ENCODE data around the gene POLR3H. TPM values are rescaled to one million over a fixed set of nuclear protein-coding genes. Genes with fewer than 3 reads are reported as not detected.
A peak's percentile ranks its signal among the peaks of the same experiment; 100 is the strongest.

The POLR3H gene
- total RNA-seq, 1 donor from 2014 or later: 15.2 TPM

DNA sequence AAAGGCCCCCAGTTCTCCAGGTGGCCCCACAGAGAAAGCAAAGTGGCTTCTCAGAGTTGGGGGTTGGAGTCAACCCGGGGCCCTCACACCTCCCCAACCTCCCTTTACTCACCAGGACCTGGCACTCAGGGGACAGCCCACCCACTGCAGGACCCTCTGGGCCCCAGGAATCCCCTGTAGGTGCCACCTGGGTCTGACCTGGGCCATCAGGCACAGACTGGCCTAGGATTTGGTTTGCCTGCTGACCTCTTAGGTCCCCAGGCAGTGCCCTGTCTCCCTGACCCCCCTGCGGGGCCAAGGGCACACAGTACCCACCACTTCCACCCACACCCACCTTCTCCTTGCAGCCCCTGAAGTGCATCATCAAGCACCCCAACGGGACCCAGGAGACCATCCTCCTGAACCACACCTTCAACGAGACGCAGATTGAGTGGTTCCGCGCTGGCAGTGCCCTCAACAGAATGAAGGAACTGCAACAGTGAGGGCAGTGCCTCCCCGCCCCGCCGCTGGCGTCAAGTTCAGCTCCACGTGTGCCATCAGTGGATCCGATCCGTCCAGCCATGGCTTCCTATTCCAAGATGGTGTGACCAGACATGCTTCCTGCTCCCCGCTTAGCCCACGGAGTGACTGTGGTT, 16.0 kb downstream of the POLR3H start:
- Mint-ChIP-seq H3K4me1 (no peaks in the 10 kb centered on the region), H3K9me3 (no peaks in the 10 kb centered on the region), H3K36me3 (peaks cover 16% of the 10 kb centered on the region), H3K27ac (no peak overlapping the region), H3K27me3 (ENCODE audit: insufficient read depth, low read depth) (peaks cover 4% of the 10 kb centered on the region), H3K4me3 (no peak overlapping the region)
- no peaks in the 10 kb centered on the region for H3K4me1 ChIP-seq
- DNase-seq (ENCODE audit: low spot score): no peak
- H3F3A ChIP-seq (ENCODE audit: low read depth): peaks cover 14% of the 10 kb centered on the region
- no peaks in the 10 kb centered on the region for H3K27me3 ChIP-seq
- peaks cover 12% of the 10 kb centered on the region for H4K20me1 ChIP-seq (ENCODE audit: low read depth)
- no peak for TF ChIP-seq EZH2 (IDR thresholded peaks at IDR 0.05)
- no peak overlapping the region for H3K4me2 ChIP-seq
- H3K79me2 ChIP-seq (ENCODE audit: low read depth): peaks cover 9% of the 10 kb centered on the region
- no peaks in the 10 kb centered on the region for H3K9me3 ChIP-seq (ENCODE audit: low read depth)
- H3K4me3 ChIP-seq: no peak overlapping the region
- no peak overlapping the region for H3K9ac ChIP-seq
- no peaks in the 10 kb centered on the region for H3K36me3 ChIP-seq
- H3K27ac ChIP-seq: no peak overlapping the region
- no peak overlapping the region for H2AFZ ChIP-seq (replicated peaks)

DNA sequence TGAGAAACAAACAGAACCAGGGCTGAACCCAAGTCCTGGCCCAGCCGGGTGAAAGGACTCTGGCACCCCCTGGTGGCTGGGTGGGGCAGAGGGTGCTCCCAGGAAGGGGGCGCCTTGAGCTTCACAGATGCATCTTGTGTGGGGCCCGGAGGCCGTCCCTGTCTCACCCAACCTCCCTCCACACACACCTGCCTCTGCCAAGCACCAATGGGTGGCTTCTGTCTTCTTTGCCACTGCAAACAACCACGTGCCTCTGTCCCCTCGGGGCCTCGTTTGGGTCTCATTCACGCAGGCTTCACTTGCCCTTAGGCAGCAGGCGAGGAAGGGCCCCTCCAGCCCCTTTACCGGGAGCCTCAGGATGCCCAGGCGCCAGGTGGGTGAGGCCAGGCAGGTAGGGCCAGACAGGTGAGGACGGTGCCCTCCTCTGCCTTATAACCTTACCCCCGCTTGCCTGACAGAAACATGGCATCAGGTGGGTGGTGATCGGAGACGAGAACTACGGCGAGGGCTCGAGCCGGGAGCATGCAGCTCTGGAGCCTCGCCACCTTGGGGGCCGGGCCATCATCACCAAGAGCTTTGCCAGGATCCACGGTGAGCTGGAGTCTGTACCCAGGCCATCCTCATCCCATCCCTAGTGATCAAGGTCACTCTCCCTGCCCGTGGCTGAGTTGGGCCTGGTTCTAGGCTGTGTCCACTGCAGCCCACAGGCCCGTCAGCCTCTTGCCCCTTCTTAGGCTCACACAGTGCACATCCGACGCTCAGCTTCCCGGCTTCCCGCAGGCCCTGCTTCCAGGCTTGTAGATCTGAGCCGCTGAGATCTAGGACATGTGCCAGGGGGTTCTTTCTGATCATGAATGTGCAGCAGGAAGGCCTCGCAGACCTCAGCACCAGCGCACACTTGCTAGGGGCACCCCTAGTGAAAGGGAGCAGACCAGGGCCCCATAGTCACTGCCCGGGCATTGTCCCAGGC, 17.2 kb downstream of the POLR3H start:
- peaks cover 14% of the 10 kb centered on the region for H3F3A ChIP-seq (ENCODE audit: low read depth)
- DNase-seq (ENCODE audit: low spot score): peak; percentile 47
- no peak overlapping the region for H3K4me3 ChIP-seq
- no peak overlapping the region for H2AFZ ChIP-seq (replicated peaks)
- Mint-ChIP-seq H3K27me3 (ENCODE audit: insufficient read depth, low read depth) (peaks cover 4% of the 10 kb centered on the region), H3K9me3 (no peaks in the 10 kb centered on the region), H3K4me3 (no peak overlapping the region), H3K36me3 (peaks cover 21% of the 10 kb centered on the region), H3K27ac (peak overlapping the region; percentile 17), H3K4me1 (peaks cover 2% of the 10 kb centered on the region)
- H3K79me2 ChIP-seq (ENCODE audit: low read depth): no peaks in the 10 kb centered on the region
- H3K4me2 ChIP-seq: no peak overlapping the region
- H3K36me3 ChIP-seq: no peaks in the 10 kb centered on the region
- H3K27me3 ChIP-seq: no peaks in the 10 kb centered on the region
- H3K4me1 ChIP-seq: no peaks in the 10 kb centered on the region
- peaks cover 4% of the 10 kb centered on the region for H4K20me1 ChIP-seq (ENCODE audit: low read depth)
- no peaks in the 10 kb centered on the region for H3K9me3 ChIP-seq (ENCODE audit: low read depth)
- no peak overlapping the region for H3K9ac ChIP-seq
- TF ChIP-seq, protein P1, sequence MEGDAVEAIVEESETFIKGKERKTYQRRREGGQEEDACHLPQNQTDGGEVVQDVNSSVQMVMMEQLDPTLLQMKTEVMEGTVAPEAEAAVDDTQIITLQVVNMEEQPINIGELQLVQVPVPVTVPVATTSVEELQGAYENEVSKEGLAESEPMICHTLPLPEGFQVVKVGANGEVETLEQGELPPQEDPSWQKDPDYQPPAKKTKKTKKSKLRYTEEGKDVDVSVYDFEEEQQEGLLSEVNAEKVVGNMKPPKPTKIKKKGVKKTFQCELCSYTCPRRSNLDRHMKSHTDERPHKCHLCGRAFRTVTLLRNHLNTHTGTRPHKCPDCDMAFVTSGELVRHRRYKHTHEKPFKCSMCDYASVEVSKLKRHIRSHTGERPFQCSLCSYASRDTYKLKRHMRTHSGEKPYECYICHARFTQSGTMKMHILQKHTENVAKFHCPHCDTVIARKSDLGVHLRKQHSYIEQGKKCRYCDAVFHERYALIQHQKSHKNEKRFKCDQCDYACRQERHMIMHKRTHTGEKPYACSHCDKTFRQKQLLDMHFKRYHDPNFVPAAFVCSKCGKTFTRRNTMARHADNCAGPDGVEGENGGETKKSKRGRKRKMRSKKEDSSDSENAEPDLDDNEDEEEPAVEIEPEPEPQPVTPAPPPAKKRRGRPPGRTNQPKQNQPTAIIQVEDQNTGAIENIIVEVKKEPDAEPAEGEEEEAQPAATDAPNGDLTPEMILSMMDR (IDR thresholded peaks at IDR 0.05): peak; percentile 78
- TF ChIP-seq EZH2phosphoT487 (IDR thresholded peaks at IDR 0.05): no peak
- TF ChIP-seq EZH2 (IDR thresholded peaks at IDR 0.05): no peak
- no peak overlapping the region for H3K27ac ChIP-seq

GRCh38 chr22:41526226-41526829, 17.9 kb downstream of the POLR3H start:
- no peak for TF ChIP-seq EZH2 (IDR thresholded peaks at IDR 0.05)
- TF ChIP-seq, protein P1 (IDR thresholded peaks at IDR 0.05): no peak
- no peak for TF ChIP-seq EZH2phosphoT487 (IDR thresholded peaks at IDR 0.05)
- Histone ChIP-seq H3K36me3 (no peaks in the 10 kb centered on the region), H3K27ac (peak overlapping the region; percentile 45), H4K20me1 (ENCODE audit: low read depth) (peaks cover 4% of the 10 kb centered on the region), H3K9me3 (ENCODE audit: low read depth) (no peaks in the 10 kb centered on the region), H3K4me1 (no peaks in the 10 kb centered on the region), H3K4me3 (no peak overlapping the region), H3K79me2 (ENCODE audit: low read depth) (no peaks in the 10 kb centered on the region), H3K4me2 (no peak overlapping the region), H3K9ac (no peak overlapping the region), H3F3A (ENCODE audit: low read depth) (peaks cover 14% of the 10 kb centered on the region), H3K27me3 (no peaks in the 10 kb centered on the region), H2AFZ (replicated peaks) (no peak overlapping the region)
- no peak overlapping the region for H3K4me3 Mint-ChIP-seq
- no peak overlapping the region for H3K27ac Mint-ChIP-seq
- H3K27me3 Mint-ChIP-seq (ENCODE audit: insufficient read depth, low read depth): peaks cover 4% of the 10 kb centered on the region
- no peaks in the 10 kb centered on the region for H3K9me3 Mint-ChIP-seq
- no peak for DNase-seq (ENCODE audit: low spot score)
- peaks cover 2% of the 10 kb centered on the region for H3K4me1 Mint-ChIP-seq
- H3K36me3 Mint-ChIP-seq: peaks cover 21% of the 10 kb centered on the region
